WTC11 (cell line): ENCODE data around the gene OTOGL. TPM values are rescaled to one million over a fixed set of nuclear protein-coding genes. Genes with fewer than 3 reads are reported as not detected.

ENCODE experiments used
- ATAC-seq: fragments of 200-7000 bp; cut with Tn5 transposase; 2 replicates; pipeline ENCODE4 v1.10.0; 2021; ENCODE audit warnings: mild to moderate bottlenecking, moderate library complexity
- CTCF ChIA-PET: fragments of 300-600 bp; sonication (Branson Sonifier 250); formaldehyde crosslinking; loops from one replicate; lab custom pipeline; 2021; ENCODE audit warnings: antibody characterized with exemption; lab: Charles Lee
- POLR2A ChIA-PET: fragments of 350-600 bp; sonication (Branson Sonifier 250); formaldehyde crosslinking; loops from one replicate; lab custom pipeline; 2021; ENCODE audit warnings: antibody characterized with exemption; lab: Charles Lee
- DNase-seq: peaks from one replicate; pipeline ENCODE4 v3.0.0; 2021; ENCODE audit warnings: low spot score
- H3K27ac Mint-ChIP-seq: 2 replicates; pipeline ENCODE4 v1.8.0; 2021; ENCODE audit warnings: mixed read lengths
- H3K27me3 Mint-ChIP-seq: 2 replicates; pipeline ENCODE4 v1.8.0; 2021; ENCODE audit warnings: low read depth, mild to moderate bottlenecking, moderate library complexity, mixed read lengths
- H3K36me3 Mint-ChIP-seq: 2 replicates; pipeline ENCODE4 v1.8.0; 2021; ENCODE audit warnings: mixed read lengths
- H3K4me1 Mint-ChIP-seq: 2 replicates; pipeline ENCODE4 v1.8.0; 2022; ENCODE audit warnings: mixed read lengths
- H3K4me3 Mint-ChIP-seq: 2 replicates; pipeline ENCODE4 v1.8.0; 2021; ENCODE audit warnings: mild to moderate bottlenecking, moderate library complexity, mixed read lengths
- H3K9me3 Mint-ChIP-seq: 2 replicates; pipeline ENCODE4 v1.8.0; 2021; ENCODE audit warnings: mixed read lengths
- AFF4 ChIP-seq: sonication (generic); formaldehyde crosslinking; IDR thresholded peaks from 2 replicates; pipeline ENCODE4 v1.8.1; 2023; ENCODE audit warnings: mild to moderate bottlenecking, missing genetic modification reagents, borderline replicate concordance
- ATF3 ChIP-seq: sonication (generic); formaldehyde crosslinking; conservative IDR thresholded peaks from 2 replicates; pipeline ENCODE4 v1.8.1; 2022; ENCODE audit warnings: mild to moderate bottlenecking, missing genetic modification reagents
- E2F1 ChIP-seq: sonication (generic); formaldehyde crosslinking; IDR thresholded peaks from 2 replicates; pipeline ENCODE4 v1.8.0; 2022; ENCODE audit warnings: mild to moderate bottlenecking, missing genetic modification reagents
- ELF4 ChIP-seq: sonication (generic); formaldehyde crosslinking; IDR thresholded peaks from 2 replicates; pipeline ENCODE4 v1.8.1; 2022; ENCODE audit warnings: low read depth, mild to moderate bottlenecking, moderate library complexity, missing genetic modification reagents
- ERG ChIP-seq: fragments of 250-450 bp; sonication (Bioruptor Pico); IDR thresholded peaks from 2 replicates; pipeline ENCODE4 v1.8.0; 2021; ENCODE audit warnings: mild to moderate bottlenecking
- FOXK1 ChIP-seq: sonication (generic); formaldehyde crosslinking; IDR thresholded peaks from 2 replicates; pipeline ENCODE4 v1.8.0; 2022; ENCODE audit warnings: mild to moderate bottlenecking, moderate library complexity, missing genetic modification reagents
- GRHL2 ChIP-seq: fragments of 250-450 bp; sonication (Bioruptor Pico); IDR thresholded peaks from 2 replicates; pipeline ENCODE4 v1.8.0; 2022; ENCODE audit warnings: mild to moderate bottlenecking, moderate library complexity; ENCODE audit not compliant: insufficient replicate concordance, severe bottlenecking
- IRF2 ChIP-seq: sonication (generic); formaldehyde crosslinking; IDR thresholded peaks from 2 replicates; pipeline ENCODE4 v1.8.0; 2022; ENCODE audit warnings: low read depth, missing genetic modification reagents, borderline replicate concordance
- JAZF1 ChIP-seq: fragments of 250-450 bp; sonication (Bioruptor Pico); IDR thresholded peaks from 2 replicates; pipeline ENCODE4 v1.9.0; 2021; ENCODE audit warnings: moderate library complexity, mild to moderate bottlenecking, inconsistent platforms
- NR1H2 ChIP-seq: sonication (generic); formaldehyde crosslinking; IDR thresholded peaks from 2 replicates; pipeline ENCODE4 v1.9.0; 2021; ENCODE audit warnings: mild to moderate bottlenecking, moderate library complexity, missing genetic modification reagents
- SMAD4 ChIP-seq: sonication (generic); formaldehyde crosslinking; IDR thresholded peaks from 2 replicates; pipeline ENCODE4 v1.8.0; 2022; ENCODE audit warnings: mild to moderate bottlenecking, missing genetic modification reagents
- SOX15 ChIP-seq: fragments of 250-450 bp; sonication (Bioruptor Pico); IDR thresholded peaks from 2 replicates; pipeline ENCODE4 v1.9.0; 2021; ENCODE audit warnings: mild to moderate bottlenecking
- STAT6 ChIP-seq: sonication (generic); formaldehyde crosslinking; conservative IDR thresholded peaks from 2 replicates; pipeline ENCODE4 v1.8.1; 2023; ENCODE audit warnings: mild to moderate bottlenecking, low read depth, missing genetic modification reagents, moderate library complexity
- TEAD1 ChIP-seq: sonication (generic); formaldehyde crosslinking; IDR thresholded peaks from 2 replicates; pipeline ENCODE4 v1.8.0; 2022; ENCODE audit warnings: mild to moderate bottlenecking, missing genetic modification reagents
- USF1 ChIP-seq: sonication (generic); formaldehyde crosslinking; IDR thresholded peaks from 2 replicates; pipeline ENCODE4 v1.8.0; 2022; ENCODE audit warnings: mild to moderate bottlenecking, missing genetic modification reagents
- ZBTB21 ChIP-seq: sonication (generic); formaldehyde crosslinking; IDR thresholded peaks from 2 replicates; pipeline ENCODE4 v1.8.1; 2023; ENCODE audit warnings: mild to moderate bottlenecking, missing genetic modification reagents, borderline replicate concordance
- ZNF232 ChIP-seq: sonication (generic); formaldehyde crosslinking; IDR thresholded peaks from 2 replicates; pipeline ENCODE4 v1.8.0; 2022; ENCODE audit warnings: mild to moderate bottlenecking, missing genetic modification reagents
- ZNF396 ChIP-seq: fragments of 250-450 bp; sonication (Bioruptor Pico); IDR thresholded peaks from 2 replicates; pipeline ENCODE4 v1.8.0; 2021; ENCODE audit warnings: mild to moderate bottlenecking, moderate library complexity, borderline replicate concordance
- ZSCAN18 ChIP-seq: fragments of 250-450 bp; sonication (Bioruptor Pico); IDR thresholded peaks from 2 replicates; pipeline ENCODE4 v2.1.2; 2022; ENCODE audit warnings: mild to moderate bottlenecking, moderate library complexity
- total RNA-seq: library from RNA; stranded (reverse); gene quantifications from 3 replicates; pipeline ENCODE4 v1.2.3, GENCODE V29; 2021
- TF ChIP-seq, protein P1 (sequence below): sonication (generic); formaldehyde crosslinking; IDR thresholded peaks from 2 replicates; pipeline ENCODE4 v1.8.0; 2023; ENCODE audit warnings: missing genetic modification reagents

Gene OTOGL
- total RNA-seq, 1 experiment from 2014 or later, result 0.55 TPM

- DNase-seq, result no peak
- Mint-ChIP-seq H3K4me3 (no peak overlapping the region), H3K9me3 (no peaks in the 10 kb centered on the region), H3K27me3 (no peaks in the 10 kb centered on the region), H3K27ac (no peak overlapping the region), H3K4me1 (peaks cover 24% of the 10 kb centered on the region), H3K36me3 (no peaks in the 10 kb centered on the region)
- POLR2A ChIA-PET, result no interaction called here
- TF ChIP-seq ZBTB21 (CRISPR knock-in tag), result no peak
- no peak for ATAC-seq
- CTCF ChIA-PET, result no interaction called here
These were observed 215.4 kb downstream of the OTOGL start for GRCh38 chr12:80314741-80315140.

DNA sequence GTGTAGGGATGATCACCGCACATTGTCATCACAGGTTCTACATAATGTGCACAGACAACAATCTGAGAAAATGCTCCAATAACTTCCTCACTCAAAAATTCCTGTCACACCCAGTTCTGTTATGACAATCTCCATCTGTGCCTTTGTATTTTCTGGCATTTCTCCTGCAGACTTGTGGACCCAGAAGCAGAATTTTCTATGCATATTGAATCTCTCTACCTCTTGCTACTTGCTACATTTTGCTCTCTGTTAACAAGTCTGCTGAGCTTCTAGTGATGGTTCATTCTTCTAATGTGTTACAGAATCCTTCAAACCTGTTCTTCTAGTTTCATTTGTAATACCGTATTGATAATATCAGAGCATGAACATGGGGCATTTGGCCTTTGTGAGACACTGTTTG lies 216.9 kb downstream of the OTOGL start:
- ATAC-seq (no peak), DNase-seq (no peak)
- ChIA-PET CTCF (interaction anchor here (0.6 kb wide), 1 partner anchor 456 kb away, joined by 3 read pairs; no protein-coding TSS in a partner anchor), POLR2A (interaction anchor here (0.6 kb wide), 1 partner anchor 949 kb away, joined by 3 read pairs; no protein-coding TSS in a partner anchor)
- Mint-ChIP-seq H3K27ac (no peak overlapping the region), H3K36me3 (no peaks in the 10 kb centered on the region), H3K9me3 (no peaks in the 10 kb centered on the region), H3K27me3 (no peaks in the 10 kb centered on the region), H3K4me1 (peaks cover 38% of the 10 kb centered on the region), H3K4me3 (no peak overlapping the region)
- TF ChIP-seq JAZF1, result no peak
- TF ChIP-seq ZNF232 (CRISPR knock-in tag), result no peak
- no peak for TF ChIP-seq GRHL2 (CRISPR knock-in tag)
- no peak for TF ChIP-seq IRF2 (CRISPR knock-in tag)
- no peak for TF ChIP-seq SMAD4 (CRISPR knock-in tag)
- TF ChIP-seq ERG (CRISPR knock-in tag), result no peak
- no peak for TF ChIP-seq ELF4 (CRISPR knock-in tag)
- no peak for TF ChIP-seq SOX15 (CRISPR knock-in tag)
- TF ChIP-seq TEAD1 (CRISPR knock-in tag), result no peak

- ATAC-seq (no peak), DNase-seq (no peak)
- POLR2A ChIA-PET, result no interaction called here
- Mint-ChIP-seq H3K36me3 (no peaks in the 10 kb centered on the region), H3K4me1 (peaks cover 47% of the 10 kb centered on the region), H3K9me3 (no peaks in the 10 kb centered on the region), H3K27ac (no peak overlapping the region), H3K27me3 (peaks cover 3% of the 10 kb centered on the region; the same call in 1 of the 2 replicates), H3K4me3 (no peak overlapping the region)
- CTCF ChIA-PET, result no interaction called here
- TF ChIP-seq FOXK1 (CRISPR knock-in tag) (no peak), AFF4 (CRISPR knock-in tag) (no peak), STAT6 (CRISPR knock-in tag) (no peak), ZNF396 (CRISPR knock-in tag) (no peak), E2F1 (no peak), USF1 (CRISPR knock-in tag) (no peak), ZSCAN18 (CRISPR knock-in tag) (no peak), NR1H2 (CRISPR knock-in tag) (no peak), ATF3 (CRISPR knock-in tag) (no peak)
- TF ChIP-seq, protein P1, sequence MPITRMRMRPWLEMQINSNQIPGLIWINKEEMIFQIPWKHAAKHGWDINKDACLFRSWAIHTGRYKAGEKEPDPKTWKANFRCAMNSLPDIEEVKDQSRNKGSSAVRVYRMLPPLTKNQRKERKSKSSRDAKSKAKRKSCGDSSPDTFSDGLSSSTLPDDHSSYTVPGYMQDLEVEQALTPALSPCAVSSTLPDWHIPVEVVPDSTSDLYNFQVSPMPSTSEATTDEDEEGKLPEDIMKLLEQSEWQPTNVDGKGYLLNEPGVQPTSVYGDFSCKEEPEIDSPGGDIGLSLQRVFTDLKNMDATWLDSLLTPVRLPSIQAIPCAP (CRISPR knock-in tag), result no peak
These were observed 218.0 kb downstream of the OTOGL start for GRCh38 chr12:80317307-80317706.
